ENCODE measurements around the gene MRPL51.
"Not testable (repeated sequence)": the region's sequence is repeated elsewhere in the genome, so short reads cannot be mapped to it uniquely, and the experiment has no call there.

The MRPL51 gene

GRCh38 chr12:6532051-6532926, 39.2 kb upstream of the MRPL51 start:
- in situ Hi-C loops (cut with MboI; ENCODE audit: low sequenced_read_pairs), result no loop called here

GRCh38 chr12:6530576-6531260, 37.7 kb upstream of the MRPL51 start:
- in situ Hi-C loops (cut with MboI; ENCODE audit: low sequenced_read_pairs), result no loop called here

DNA sequence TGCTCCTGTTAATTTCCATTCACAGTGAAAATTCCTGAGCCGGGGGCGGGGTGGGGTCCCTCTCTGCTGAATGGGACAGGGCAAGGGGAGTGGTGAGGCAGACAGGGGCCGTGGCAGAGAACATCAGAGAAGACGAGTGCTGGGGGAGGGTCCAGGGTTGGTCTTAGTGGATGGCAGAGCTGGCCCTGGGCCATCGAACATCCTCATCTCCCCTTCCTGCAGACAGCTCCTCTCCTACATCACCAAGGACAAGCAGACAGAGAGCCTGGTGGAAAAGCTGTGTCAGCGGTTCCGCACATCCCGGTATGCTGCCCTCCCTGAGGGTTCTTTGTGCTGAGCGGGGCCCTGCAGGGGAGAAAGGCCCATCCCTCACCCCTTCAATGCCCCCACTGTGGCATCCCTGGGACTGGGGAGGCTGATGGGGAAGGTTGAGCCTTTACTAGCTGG, 36.3 kb upstream of the MRPL51 start:
- in situ Hi-C loops (cut with MboI; ENCODE audit: low sequenced_read_pairs), result no loop called here

DNA sequence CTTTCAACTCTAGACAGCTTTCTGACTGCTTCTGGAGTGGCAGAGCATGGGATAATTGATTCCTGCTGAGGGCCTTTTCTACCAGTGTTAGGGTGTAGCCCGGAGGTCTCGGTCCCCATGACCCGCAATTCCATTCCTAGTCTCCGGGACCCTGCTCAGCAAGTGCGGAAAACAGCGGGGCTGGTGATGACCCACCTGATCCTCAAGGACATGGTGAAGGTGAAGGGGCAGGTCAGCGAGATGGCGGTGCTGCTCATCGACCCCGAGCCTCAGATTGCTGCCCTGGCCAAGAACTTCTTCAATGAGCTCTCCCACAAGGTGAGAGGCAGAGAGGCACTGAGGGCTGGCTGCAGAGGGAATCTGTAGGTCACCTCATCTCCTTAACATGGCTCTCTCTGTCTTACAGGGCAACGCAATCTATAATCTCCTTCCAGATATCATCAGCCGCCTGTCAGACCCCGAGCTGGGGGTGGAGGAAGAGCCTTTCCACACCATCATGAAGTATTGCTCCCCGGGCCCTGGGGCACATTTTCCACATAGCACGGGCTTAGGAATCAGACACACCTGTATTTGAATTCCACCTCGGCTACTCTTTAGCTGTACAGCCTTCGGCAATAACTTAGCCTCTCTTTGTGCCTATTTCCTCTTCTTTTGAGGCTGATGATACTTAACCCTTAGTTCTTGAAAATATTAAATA, 35.6 kb upstream of the MRPL51 start:
- in situ Hi-C loops (cut with MboI; ENCODE audit: low sequenced_read_pairs), result no loop called here

DNA sequence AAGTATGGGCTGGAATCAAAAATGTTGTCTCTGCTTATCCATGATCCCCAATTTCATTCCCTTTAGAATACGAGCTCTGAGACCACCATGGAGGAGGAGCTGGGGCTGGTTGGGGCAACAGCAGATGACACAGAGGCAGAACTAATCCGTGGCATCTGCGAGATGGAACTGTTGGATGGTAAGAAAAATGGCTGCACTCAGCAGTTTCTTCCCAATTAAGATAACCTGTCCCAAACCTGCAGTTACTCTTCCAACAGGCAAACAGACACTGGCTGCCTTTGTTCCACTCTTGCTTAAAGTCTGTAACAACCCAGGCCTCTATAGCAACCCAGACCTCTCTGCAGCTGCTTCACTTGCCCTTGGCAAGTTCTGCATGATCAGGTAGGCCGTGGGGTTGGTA, 34.6 kb upstream of the MRPL51 start:
- in situ Hi-C loops (cut with MboI; ENCODE audit: low sequenced_read_pairs), result no loop called here

DNA sequence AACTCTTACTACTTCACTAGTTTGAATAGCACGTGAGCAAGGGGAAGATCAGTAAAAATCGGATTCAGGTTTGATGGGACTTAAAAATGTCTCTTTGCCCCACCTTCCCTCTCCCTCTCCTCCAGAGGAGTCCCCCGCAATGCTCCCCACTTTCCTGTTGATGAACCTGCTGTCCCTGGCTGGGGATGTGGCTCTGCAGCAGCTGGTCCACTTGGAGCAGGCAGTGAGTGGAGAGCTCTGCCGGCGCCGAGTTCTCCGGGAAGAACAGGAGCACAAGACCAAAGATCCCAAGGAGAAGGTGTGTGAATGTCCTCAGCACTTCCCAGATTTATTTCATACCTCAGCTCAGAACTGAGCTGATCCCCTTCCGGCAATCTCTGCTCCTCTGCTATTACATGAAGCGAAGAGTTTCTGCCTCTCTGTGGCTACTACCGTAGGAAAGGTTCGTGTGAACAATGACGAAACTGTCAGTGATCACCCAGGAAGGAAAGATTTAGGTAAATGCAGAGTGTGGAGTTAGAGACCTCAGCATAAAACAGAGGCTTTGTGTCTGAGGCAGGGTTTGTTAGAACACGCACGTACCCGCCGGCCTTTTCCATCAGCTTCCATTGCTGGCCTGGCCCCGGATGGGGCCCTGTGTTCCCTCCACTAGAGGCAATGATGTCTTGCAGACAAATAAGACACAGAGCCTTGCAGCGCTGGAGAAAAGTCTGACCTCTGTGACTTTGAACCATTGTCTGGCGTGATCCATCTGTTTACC, 33.9 kb upstream of the MRPL51 start:
- in situ Hi-C loops (cut with MboI; ENCODE audit: low sequenced_read_pairs), result no loop called here

GRCh38 chr12:6526201-6526600, 33.1 kb upstream of the MRPL51 start:
- in situ Hi-C loops (cut with MboI; ENCODE audit: low sequenced_read_pairs), result no loop called here

GRCh38 chr12:6524648-6525047, 31.6 kb upstream of the MRPL51 start:
- in situ Hi-C loops (cut with MboI; ENCODE audit: low sequenced_read_pairs), result no loop called here

GRCh38 chr12:6523708-6524107, 30.6 kb upstream of the MRPL51 start:
- in situ Hi-C loops (cut with MboI; ENCODE audit: low sequenced_read_pairs), result no loop called here

DNA sequence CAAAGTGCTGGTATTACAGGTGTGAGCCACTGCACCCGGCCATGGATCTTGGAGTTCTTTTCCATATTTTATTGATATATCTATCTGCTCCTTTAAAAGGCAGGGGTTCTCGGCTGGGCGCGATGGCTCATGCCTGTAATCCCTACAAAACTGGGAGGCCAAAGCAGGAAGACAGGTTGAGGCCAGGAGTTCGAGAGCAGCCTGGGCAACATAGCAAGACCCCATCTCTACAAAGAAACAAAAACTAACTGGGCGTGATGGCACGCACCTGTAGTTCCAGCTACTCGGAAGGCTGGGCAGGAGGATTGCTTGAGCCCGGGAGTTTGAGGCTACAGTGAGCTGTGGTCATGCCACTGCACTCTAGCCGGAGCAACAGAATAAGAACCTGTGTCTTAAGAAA, 29.1 kb upstream of the MRPL51 start:
- in situ Hi-C loops (cut with MboI; ENCODE audit: low sequenced_read_pairs), result no loop called here

- in situ Hi-C loops (cut with MboI; ENCODE audit: low sequenced_read_pairs), result no loop called here
Measured at GRCh38 chr12:6520186-6520585, 27.1 kb upstream of the MRPL51 start.

DNA sequence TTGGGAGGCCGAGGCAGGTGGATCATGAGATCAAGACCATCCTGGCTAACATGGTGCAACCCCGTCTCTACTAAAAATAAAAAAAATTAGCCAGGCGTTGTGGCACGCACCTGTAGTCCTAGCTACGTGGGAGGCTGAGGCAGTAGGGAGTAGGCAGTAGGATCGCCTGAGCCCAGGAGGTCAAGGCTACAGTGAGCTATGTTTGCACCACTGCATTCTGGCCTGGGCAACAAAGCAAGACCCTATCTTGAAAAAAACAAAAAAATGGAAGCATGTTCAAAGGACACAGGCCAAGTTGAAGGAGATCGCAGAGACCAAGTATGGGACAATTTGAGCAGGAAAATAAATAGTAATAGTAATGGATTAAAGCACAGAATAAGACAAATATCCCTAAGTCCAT, 15.0 kb upstream of the MRPL51 start:
- in situ Hi-C loops (cut with MboI; ENCODE audit: low sequenced_read_pairs), result no loop called here

DNA sequence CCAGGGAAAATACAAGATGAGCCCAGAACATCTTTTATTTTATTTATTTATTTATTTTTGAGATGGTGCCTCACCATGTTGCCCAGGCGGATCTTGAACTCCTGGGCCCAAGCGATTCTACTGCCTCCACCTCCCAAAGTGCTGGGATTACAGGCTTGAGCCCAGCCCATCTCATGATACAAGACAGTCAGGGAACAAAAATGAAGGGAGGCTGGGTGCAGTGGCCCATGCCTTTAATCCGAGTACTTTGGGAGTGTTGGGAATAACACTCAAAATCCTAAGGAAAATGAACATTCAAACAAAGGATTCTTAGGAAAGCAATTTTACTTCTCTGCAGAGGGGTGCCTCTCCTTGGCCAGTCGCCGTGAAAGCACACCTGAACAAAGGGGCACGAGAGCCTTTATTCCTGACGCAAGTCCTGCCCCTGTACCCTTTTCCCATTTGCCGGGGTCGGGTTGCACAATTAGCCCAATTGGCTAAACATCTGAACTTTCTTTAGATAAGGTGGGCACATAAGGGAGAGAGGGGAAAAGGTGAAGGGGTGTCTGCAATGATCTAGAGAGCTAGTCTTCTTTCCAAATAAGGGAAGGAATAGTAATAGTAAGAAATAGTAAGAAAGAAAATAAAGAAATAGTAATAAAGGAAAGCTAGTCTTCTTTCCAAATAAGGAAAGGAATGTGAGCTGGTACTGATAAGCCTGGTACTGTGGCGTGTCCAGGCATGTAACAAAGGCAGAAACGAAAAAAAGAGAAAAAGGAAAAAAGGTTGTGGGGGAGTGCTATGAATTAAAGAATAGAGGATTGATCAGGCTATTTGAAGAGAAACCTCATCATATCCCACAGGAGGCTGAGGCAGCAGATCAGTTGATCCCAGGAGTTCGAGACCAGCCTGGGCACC, 14.3 kb upstream of the MRPL51 start:
- in situ Hi-C loops (cut with MboI; ENCODE audit: low sequenced_read_pairs), result no loop called here

DNA sequence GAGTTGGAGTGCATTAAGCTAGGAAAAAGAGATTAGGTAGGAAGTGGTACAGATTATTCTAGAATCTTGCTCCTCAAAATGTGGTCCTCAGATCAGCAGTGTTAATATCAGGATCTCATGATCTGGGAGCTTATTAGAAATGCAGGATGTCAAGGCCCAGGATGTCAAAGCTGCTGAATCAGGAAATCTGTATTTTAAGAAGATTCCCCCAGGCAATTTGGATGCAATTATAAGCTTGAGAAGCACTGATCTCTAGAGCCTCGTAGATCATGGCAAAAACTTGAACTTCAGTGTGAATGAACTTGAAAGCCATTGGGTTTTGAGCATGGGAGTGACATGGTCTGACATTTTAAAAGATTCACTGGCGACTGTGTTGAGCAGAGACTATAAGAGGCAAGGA, 7.4 kb upstream of the MRPL51 start:
- in situ Hi-C loops (cut with MboI; ENCODE audit: low sequenced_read_pairs), result no loop called here

- in situ Hi-C loops (cut with MboI; ENCODE audit: low sequenced_read_pairs), result not testable (repeated sequence)
Measured at GRCh38 chr12:6497291-6497690, 4.2 kb upstream of the MRPL51 start.

- in situ Hi-C loops (cut with MboI; ENCODE audit: low sequenced_read_pairs), result no loop called here
Measured at GRCh38 chr12:6494968-6495367, 1.9 kb upstream of the MRPL51 start.

DNA sequence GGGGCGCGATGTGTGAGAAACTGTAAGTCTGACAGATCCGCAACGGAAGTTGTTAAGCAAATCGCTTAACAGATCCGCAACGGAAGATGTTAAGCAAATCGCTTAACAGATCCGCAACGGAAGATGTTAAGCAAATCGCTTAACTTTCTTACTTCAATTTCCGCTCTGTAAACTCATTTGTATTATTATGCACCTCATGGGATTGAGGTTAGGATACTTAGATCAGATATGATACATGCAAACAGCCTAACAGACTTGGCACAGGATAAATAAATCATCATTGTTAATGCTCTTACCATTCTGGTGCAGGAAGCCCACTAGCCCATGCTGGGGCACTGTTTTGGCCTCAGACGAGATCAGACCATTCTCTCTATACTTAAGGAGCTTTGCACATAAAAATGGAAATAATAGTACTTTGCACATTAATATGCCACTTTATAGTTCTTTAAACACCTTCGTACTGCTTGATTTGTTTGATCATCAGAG, 1.2 kb upstream of the MRPL51 start:
- in situ Hi-C loops (cut with MboI; ENCODE audit: low sequenced_read_pairs), result no loop called here

- in situ Hi-C loops (cut with MboI; ENCODE audit: low sequenced_read_pairs), result no loop called here
Measured at GRCh38 chr12:6493497-6494257, 615 bp upstream of the MRPL51 start, which contains the start of gene NCAPD2. TSS of gene NCAPD2 (plus strand) at chr12:6494102. CDS start at chr12:6495099, 997 bp downstream.

DNA sequence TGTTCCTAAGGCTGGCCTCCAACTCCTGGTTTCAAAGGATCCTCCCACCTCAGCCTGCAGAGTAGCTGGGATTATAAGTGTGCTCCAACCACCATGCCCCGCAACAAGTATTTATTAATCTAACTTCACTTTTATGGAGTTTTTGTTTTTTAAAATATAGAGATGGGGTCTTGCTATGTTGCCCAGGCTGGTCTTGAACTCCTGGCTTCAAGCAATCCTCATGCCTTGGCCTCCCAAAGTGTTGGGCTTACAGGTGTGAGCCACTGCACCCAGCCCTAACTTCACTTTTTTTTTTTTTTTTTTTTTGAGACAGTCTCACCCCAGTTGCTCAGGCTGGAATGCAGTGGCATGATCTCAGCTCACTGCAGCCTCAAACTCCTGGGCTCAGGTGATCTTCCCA, 2.4 kb downstream of the MRPL51 start:
- in situ Hi-C loops (cut with MboI; ENCODE audit: low sequenced_read_pairs), result not testable (repeated sequence)
